MCF 10A (cell line): Measurements from ENCODE around the gene ZNF688. TPM values are rescaled to one million over a fixed set of nuclear protein-coding genes. Genes with fewer than 3 reads are reported as not detected.
"Not testable (repeated sequence)": the region's sequence is repeated elsewhere in the genome, so short reads cannot be mapped to it uniquely, and the experiment has no call there.

Experiments
- BruUV-seq: library from RNA; stranded (reverse); fragments of 400-500 nt; replicated peaks from 2 replicates; lab custom pipeline; 2021; lab: Mats Ljungman, UMichigan
- CTCF ChIA-PET: fragments of 300-600 bp; sonication (Branson Sonifier 250); formaldehyde crosslinking; extraction: SDS; loops from one replicate; lab custom pipeline; 2021; ENCODE audit warnings: antibody characterized with exemption, inconsistent platforms; lab: Yijun Ruan, JAX
- POLR2A ChIA-PET: fragments of 300-600, 350-650 bp; sonication (Branson Sonifier 250); formaldehyde crosslinking; extraction: SDS; loops from one replicate; lab custom pipeline; 2020; ENCODE audit warnings: antibody characterized with exemption, inconsistent platforms; lab: Yijun Ruan, JAX
- DNase-seq: peaks from one replicate; pipeline ENCODE4 v3.0.0-alpha.2; 2018; ENCODE audit not compliant: unreplicated experiment
- H3K27ac Mint-ChIP-seq: one replicate; pipeline ENCODE4 v1.8.0; 2022; ENCODE audit warnings: mild to moderate bottlenecking, low read depth, mixed read lengths; ENCODE audit not compliant: unreplicated experiment
- H3K27me3 Mint-ChIP-seq: one replicate; pipeline ENCODE4 v1.8.0; 2022; ENCODE audit warnings: mixed read lengths; ENCODE audit not compliant: insufficient read depth, unreplicated experiment
- H3K36me3 Mint-ChIP-seq: one replicate; pipeline ENCODE4 v1.8.0; 2022; ENCODE audit warnings: mild to moderate bottlenecking, moderate library complexity, mixed read lengths; ENCODE audit not compliant: insufficient read depth, unreplicated experiment
- H3K4me1 Mint-ChIP-seq: one replicate; pipeline ENCODE4 v1.8.0; 2022; ENCODE audit warnings: mixed read lengths; ENCODE audit not compliant: insufficient read depth, unreplicated experiment
- H3K4me3 Mint-ChIP-seq: one replicate; pipeline ENCODE4 v1.8.0; 2022; ENCODE audit warnings: mild to moderate bottlenecking, moderate library complexity, mixed read lengths; ENCODE audit not compliant: unreplicated experiment
- H3K9me3 Mint-ChIP-seq: one replicate; pipeline ENCODE4 v1.8.0; 2022; ENCODE audit warnings: mixed read lengths; ENCODE audit not compliant: unreplicated experiment
- intact Hi-C: fragments of 100-400 bp; cut with micrococcal nuclease; formaldehyde crosslinking; loops from 2 replicates; pipeline ENCODE4 v1.14.1; 2022
- total RNA-seq: library from RNA; stranded (reverse); gene quantifications from 2 replicates; pipeline ENCODE4 v1.2.3, GENCODE V29; 2022
- TF ChIP-seq, protein P1 (sequence below): fragments of 200-600 bp; IDR thresholded peaks from one replicate; pipeline ENCODE4 v1.8.0; 2022; ENCODE audit warnings: antibody characterized with exemption, mild to moderate bottlenecking; ENCODE audit not compliant: unreplicated experiment

The ZNF688 gene
- total RNA-seq, 1 experiment from 2014 or later, result 9.0 TPM

DNA sequence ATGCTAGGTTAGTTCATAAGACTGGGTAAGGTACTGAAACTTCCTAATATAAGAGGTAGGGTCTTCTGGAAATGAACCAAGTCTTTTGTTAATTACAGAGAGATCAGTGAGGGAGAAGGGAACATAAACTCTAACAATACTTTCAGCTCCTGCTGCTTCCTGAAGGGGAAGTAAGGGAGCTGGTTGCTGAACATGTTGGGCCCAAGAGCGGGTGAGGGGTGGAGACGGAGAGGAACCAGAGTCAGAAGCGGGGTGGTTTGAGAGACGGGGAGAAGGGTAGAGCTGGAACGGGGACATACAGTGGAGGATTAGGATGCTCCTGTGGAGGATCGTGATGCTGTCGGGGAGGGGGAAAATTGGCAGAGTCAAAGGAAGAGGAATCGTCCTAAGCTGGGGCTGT is 25.4 kb downstream of the ZNF688 start:
- no peak overlapping the region for H3K4me3 Mint-ChIP-seq

GRCh38 chr16:30543067-30543466 is 28.4 kb downstream of the ZNF688 start:
- BruUV-seq, result no TSS peak
- TF ChIP-seq, protein P1, sequence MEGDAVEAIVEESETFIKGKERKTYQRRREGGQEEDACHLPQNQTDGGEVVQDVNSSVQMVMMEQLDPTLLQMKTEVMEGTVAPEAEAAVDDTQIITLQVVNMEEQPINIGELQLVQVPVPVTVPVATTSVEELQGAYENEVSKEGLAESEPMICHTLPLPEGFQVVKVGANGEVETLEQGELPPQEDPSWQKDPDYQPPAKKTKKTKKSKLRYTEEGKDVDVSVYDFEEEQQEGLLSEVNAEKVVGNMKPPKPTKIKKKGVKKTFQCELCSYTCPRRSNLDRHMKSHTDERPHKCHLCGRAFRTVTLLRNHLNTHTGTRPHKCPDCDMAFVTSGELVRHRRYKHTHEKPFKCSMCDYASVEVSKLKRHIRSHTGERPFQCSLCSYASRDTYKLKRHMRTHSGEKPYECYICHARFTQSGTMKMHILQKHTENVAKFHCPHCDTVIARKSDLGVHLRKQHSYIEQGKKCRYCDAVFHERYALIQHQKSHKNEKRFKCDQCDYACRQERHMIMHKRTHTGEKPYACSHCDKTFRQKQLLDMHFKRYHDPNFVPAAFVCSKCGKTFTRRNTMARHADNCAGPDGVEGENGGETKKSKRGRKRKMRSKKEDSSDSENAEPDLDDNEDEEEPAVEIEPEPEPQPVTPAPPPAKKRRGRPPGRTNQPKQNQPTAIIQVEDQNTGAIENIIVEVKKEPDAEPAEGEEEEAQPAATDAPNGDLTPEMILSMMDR, result no peak
- Mint-ChIP-seq H3K27ac (no peak overlapping the region), H3K36me3 (no peaks in the 10 kb centered on the region), H3K9me3 (no peaks in the 10 kb centered on the region), H3K27me3 (no peaks in the 10 kb centered on the region), H3K4me3 (no peak overlapping the region), H3K4me1 (no peaks in the 10 kb centered on the region)
- no peak for DNase-seq
- ChIA-PET POLR2A (interaction anchor here (0.7 kb wide), 1 partner anchor 28 kb away, joined by 3 read pairs; no protein-coding TSS in a partner anchor), CTCF (interaction anchor here (0.6 to 1.6 kb wide), 3 partner anchors 8 to 98 kb away, joined by 3 to 5 read pairs (median 3); no protein-coding TSS in a partner anchor)
- intact Hi-C loops, result no loop called here

More for the DNA sequence above, 25.4 kb downstream of the ZNF688 start:
- no peaks in the 10 kb centered on the region for H3K36me3 Mint-ChIP-seq
- H3K27ac Mint-ChIP-seq, result no peak overlapping the region
- no peaks in the 10 kb centered on the region for H3K27me3 Mint-ChIP-seq
- intact Hi-C loops, result no loop called here
- H3K4me1 Mint-ChIP-seq, result no peaks in the 10 kb centered on the region
- no peak for DNase-seq
- ChIA-PET CTCF (no interaction called here), POLR2A (no interaction called here)
- H3K9me3 Mint-ChIP-seq, result no peaks in the 10 kb centered on the region
- no TSS peak for BruUV-seq
- TF ChIP-seq, protein P1, result no peak

DNA sequence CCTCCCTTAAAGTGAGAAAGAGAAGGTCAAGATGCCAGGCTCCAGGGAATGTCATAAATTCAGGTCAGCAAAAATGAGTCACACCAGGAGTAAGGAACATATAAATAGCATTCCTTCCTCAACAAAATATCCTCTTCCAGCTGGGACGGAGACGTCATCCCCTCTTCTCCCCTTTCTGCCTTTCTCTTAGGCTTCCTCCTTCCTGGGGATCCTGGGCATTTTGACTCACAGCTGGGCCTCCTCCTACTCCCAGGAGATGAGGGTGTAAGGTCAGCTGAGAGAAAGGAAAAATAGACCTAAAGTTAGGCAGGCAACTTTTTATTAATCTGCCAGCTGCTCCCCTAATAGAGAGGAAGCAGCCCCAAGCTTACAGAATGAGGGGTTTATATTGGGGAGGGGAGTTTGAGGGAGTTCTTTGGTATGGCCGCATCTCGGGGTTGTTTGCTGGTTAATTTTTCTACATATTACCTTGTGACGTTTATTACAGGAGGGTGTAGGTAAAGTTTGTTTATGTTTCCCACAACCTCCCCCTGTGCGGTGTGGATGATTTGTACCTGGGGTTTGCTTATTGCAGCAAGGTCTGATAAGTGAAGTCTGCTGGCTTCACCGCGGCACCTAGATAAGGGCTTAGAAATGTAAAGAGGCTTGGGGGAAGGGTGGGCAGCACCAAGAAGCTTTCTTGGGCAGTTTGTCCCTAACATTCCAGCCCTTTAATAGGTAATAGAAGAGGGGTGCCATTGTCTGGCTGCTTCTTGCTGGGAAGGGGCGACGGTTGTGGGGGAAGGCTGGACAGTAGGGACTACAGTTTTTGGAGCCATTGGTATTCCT is 29.8 kb downstream of the ZNF688 start:
- no peaks in the 10 kb centered on the region for H3K4me1 Mint-ChIP-seq
- H3K9me3 Mint-ChIP-seq, result no peaks in the 10 kb centered on the region
- TF ChIP-seq, protein P1, result no peak
- intact Hi-C loops, result no loop called here
- DNase-seq, result peak; percentile 29
- no peak overlapping the region for H3K27ac Mint-ChIP-seq
- no peak overlapping the region for H3K4me3 Mint-ChIP-seq
- no TSS peak for BruUV-seq
- CTCF ChIA-PET, result interaction anchor here (0.7 to 1.7 kb wide), 2 partner anchors 87 to 93 kb away, joined by 3 to 7 read pairs; no protein-coding TSS in a partner anchor
- peaks cover 10% of the 10 kb centered on the region for H3K36me3 Mint-ChIP-seq
- no peaks in the 10 kb centered on the region for H3K27me3 Mint-ChIP-seq
- POLR2A ChIA-PET, result interaction anchor here (1.2 kb wide), 1 partner anchor 10 kb away, joined by 3 read pairs; no protein-coding TSS in a partner anchor

DNA sequence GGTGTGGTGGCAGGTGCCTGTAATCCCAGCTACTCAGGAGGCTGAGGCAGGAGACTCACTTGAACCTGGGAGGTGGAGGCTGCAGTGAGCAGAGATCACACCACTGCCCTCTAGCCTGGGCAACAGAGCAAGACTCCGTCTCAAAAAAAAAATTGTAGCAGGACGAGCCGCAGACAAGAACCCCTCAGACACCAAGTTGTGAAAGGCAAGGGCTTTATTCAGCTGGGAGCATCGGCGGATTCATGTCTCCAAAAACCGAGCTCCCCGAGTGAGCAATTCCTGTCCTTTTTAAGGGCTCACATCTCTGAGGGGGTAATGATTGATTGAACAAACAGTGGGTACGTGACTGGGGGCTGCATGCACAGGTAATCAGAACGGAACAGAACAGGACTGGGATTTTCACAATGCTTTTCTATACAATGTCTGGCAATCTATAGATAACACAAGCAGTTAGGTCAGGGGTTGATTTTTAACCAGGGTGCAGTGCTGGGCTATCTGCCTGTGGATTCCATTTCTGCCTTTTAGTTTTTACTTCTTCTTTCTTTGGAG is 30.5 kb downstream of the ZNF688 start:
- H3K27me3 Mint-ChIP-seq, BruUV-seq, H3K4me3 Mint-ChIP-seq, H3K27ac Mint-ChIP-seq, H3K9me3 Mint-ChIP-seq, H3K4me1 Mint-ChIP-seq, DNase-seq, intact Hi-C loops: not testable (repeated sequence)
- ChIA-PET POLR2A (interaction anchor here (1.2 kb wide), 1 partner anchor 10 kb away, joined by 3 read pairs; no protein-coding TSS in a partner anchor), CTCF (interaction anchor here (0.7 to 1.7 kb wide), 3 partner anchors 57 to 93 kb away, joined by 3 to 7 read pairs (median 4); no protein-coding TSS in a partner anchor)
- H3K36me3 Mint-ChIP-seq, result peaks cover 11% of the 10 kb centered on the region

DNA sequence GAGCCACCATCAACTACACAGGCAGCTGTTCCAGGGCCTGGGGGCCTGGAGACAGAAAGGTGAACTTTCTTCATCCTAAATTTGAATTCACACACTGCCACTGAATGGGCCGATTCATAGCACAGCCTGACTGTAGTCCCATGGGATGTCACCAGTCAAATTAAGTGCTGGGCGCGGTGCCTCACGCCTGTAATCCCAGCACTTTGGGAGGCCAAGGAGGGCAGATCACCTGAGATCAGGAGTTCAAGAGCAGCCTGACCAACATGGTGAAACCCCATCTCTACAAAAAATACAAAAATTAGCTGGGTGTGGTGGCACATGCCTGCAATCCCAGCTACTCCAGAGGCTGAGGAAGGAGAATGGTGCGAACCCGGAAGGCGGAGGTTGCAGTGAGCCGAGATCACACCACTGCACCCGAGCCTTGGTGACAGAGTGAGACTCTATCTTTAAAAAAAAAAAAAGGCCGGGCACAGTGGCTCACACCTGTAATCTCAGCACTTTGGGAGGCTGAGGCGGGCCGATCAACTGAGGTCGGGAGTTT is 31.5 kb downstream of the ZNF688 start:
- H3K27ac Mint-ChIP-seq, DNase-seq, H3K4me1 Mint-ChIP-seq, H3K4me3 Mint-ChIP-seq, H3K9me3 Mint-ChIP-seq, H3K27me3 Mint-ChIP-seq, intact Hi-C loops, BruUV-seq: not testable (repeated sequence)
- ChIA-PET POLR2A (interaction anchor here (1.1 kb wide), 1 partner anchor 11 kb away, joined by 4 read pairs; no protein-coding TSS in a partner anchor), CTCF (interaction anchor here (0.5 to 1.7 kb wide), 3 partner anchors 58 to 110 kb away, joined by 3 to 7 read pairs (median 4); partner anchors contain the start of gene DCTPP1)
- peaks cover 15% of the 10 kb centered on the region for H3K36me3 Mint-ChIP-seq
